ENCODE results near the gene SH3GLB2.

DNA sequence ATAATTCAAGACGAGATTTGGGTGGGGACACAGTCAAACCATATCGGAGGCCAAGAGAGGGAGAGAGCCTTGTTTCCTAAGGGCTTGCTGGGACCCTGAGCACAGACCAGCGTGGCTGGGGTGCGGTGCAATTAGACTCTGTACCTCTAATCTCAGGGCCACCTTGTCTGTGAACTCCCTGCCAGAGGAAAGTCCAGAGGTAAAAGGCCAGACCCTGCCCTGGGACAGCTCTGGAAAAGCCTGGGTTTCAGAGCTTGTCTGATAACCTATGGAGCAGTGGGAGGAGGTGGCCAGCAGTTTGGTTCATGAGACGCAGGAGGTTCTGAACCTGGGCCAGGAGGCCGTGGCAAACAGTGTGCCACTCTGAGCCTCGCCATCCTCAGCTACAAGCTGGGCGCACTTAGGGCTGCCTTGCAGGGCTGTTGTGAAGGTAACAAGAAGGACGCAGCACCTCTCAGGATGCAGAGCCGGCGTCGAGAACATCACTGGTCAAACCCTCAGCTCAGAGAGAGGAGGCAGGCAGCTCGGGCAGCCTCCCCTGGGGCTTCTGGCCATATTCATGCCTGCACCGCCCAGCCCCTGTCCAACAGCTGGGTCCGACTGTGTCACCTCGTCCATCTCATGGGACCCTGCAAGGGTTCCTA lies 48.0 kb upstream of the SH3GLB2 start:
- TF ChIP-seq YY1 (IDR thresholded peaks at IDR 0.05; ENCODE audit: insufficient read depth, insufficient read length), result no peak
- TF ChIP-seq ZNF274 (IDR thresholded peaks at IDR 0.05; ENCODE audit: low read depth, low read length), result no peak
- no peak for TF ChIP-seq SUZ12 (IDR thresholded peaks at IDR 0.05; ENCODE audit: extremely low read depth, insufficient read depth, insufficient read length)

Data from NT2/D1 (cell line).